Kidney (tissue), 14 donors: ENCODE results near the gene RILPL1. TPM values are rescaled to one million over a fixed set of nuclear protein-coding genes. Genes with fewer than 3 reads are reported as not detected.

ENCODE experiments used
- DNase-seq, 5 donors: peaks; one replicate each; pipeline ENCODE4 v3.0.0-alpha.2; 2013 to 2020
- FAIRE-seq: peaks from 2 replicates; lab custom pipeline; 2012; peaks lifted over from hg19 to GRCh38; lab: Jason Lieb, UNC
- H3K27ac ChIP-seq, 2 donors: one replicate each; pipeline ENCODE4 v1.7.0; 2013; ENCODE audit warnings: low read depth in 2 of 2, low read length in 2 of 2, inconsistent platforms in 1 of 2
- H3K27me3 ChIP-seq: one replicate; pipeline ENCODE4 v1.7.1; 2013; ENCODE audit warnings: low read length, inconsistent platforms; ENCODE audit not compliant: control insufficient read depth, insufficient read depth
- H3K36me3 ChIP-seq, 3 donors: one replicate each; pipeline versions ENCODE4 v1.7.0 to v1.7.1; 2013; ENCODE audit warnings: low read length in 3 of 3, control low read depth in 1 of 3, inconsistent platforms in 1 of 3; ENCODE audit not compliant: insufficient read depth in 3 of 3, control insufficient read depth in 2 of 3
- H3K4me1 ChIP-seq, 3 donors: one replicate each; pipeline versions ENCODE4 v1.7.0 to v1.7.1; 2013; ENCODE audit warnings: low read length in 3 of 3, inconsistent platforms in 1 of 3, low read depth in 1 of 3; ENCODE audit not compliant: control insufficient read depth in 2 of 3, insufficient read depth in 2 of 3
- H3K4me3 ChIP-seq, 3 donors: one replicate each; pipeline versions ENCODE4 v1.7.0 to v1.8.1; 2013; ENCODE audit warnings: low read length in 3 of 3, control low read depth in 1 of 3, inconsistent platforms in 1 of 3
- H3K9ac ChIP-seq, 3 donors: one replicate each; pipeline versions ENCODE4 v1.7.0 to v1.7.1; 2013; ENCODE audit warnings: low read length in 3 of 3, control low read depth in 1 of 3, inconsistent platforms in 1 of 3
- H3K9me3 ChIP-seq, 3 donors: one replicate each; pipeline versions ENCODE4 v1.7.0 to v1.7.1; 2013; ENCODE audit warnings: low read length in 3 of 3, control low read depth in 1 of 3, inconsistent platforms in 1 of 3; ENCODE audit not compliant: control insufficient read depth in 2 of 3, insufficient read depth in 1 of 3
- CTCF ChIP-seq: IDR thresholded peaks from 3 replicates; pipeline ENCODE4 v1.5.1; 2012; ENCODE audit warnings: mild to moderate bottlenecking, moderate library complexity, borderline replicate concordance; ENCODE audit not compliant: insufficient read depth; ENCODE audit errors: extremely low read depth
- intact Hi-C: fragments of 100-400 bp; cut with DNase I; formaldehyde crosslinking; loops from one replicate; pipeline ENCODE4 v1.11.1; 2022
- polyA plus RNA-seq: library from polyadenylated mRNA; stranded (reverse); fragments of 350-450 nt; fragmentation: Illumina TruSeq; extraction: RNeasy Lipid Tissue Mini Kit (QIAGEN cat#74804); gene quantifications from one replicate; pipeline ENCODE4 v1.2.3, GENCODE V29; 2014; ENCODE audit warnings: low read depth, low replicate concordance; ENCODE audit not compliant: insufficient read depth
- total RNA-seq: library from RNA; stranded (reverse); fragmentation: NEBNext Ultra II Directional; extraction: Animal tissue kit (Norgen Biotek cat#: 25700); gene quantifications from one replicate; pipeline ENCODE4 v1.2.1, GENCODE V29; 2021
- donor health status: control.
- donor health status: control.
- donor health status: control.
- donor health status: control.
- donor health status: control.
- donor health status: DM: yes; HTN: yes; CAD: no.
- donor health status: Normal renal cell carcinoma (clear cell type).

RILPL1 gene
- total and polyA plus RNA-seq, 2 donors from 2014 or later = 14.1 to 19.0 TPM

DNA sequence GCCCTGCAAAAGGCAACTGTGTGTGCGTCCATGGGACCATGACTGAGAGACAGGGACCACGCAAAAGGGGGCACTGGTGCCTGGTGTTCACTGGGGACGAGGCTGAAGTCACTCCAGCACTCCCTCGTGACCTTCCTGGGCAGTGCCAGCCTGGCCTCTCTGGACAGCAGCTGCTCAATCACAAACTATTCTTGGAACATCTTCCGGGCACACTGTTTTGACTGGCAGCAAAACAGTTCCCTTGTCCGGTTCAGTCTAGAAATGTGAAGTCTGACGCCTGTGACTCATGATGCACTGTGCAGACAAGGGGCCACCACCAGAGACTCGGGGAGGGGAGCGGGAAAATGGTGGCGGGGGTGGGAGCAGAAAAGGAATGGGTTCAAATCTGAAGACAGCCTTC, 54.8 kb downstream of the RILPL1 start:
- peaks cover 0 to 4% (median 0%) of the 10 kb centered on the region in 3 donors for H3K36me3 ChIP-seq
- FAIRE-seq (no peak), DNase-seq (no peak)
- intact Hi-C loops = no loop called here
- peak overlapping the region; percentile 73 to 78 for H3K27ac ChIP-seq
- H3K4me3 ChIP-seq = peak overlapping the region in 1 of 3 donors; percentile 14
- H3K4me1 ChIP-seq = peaks cover 0 to 18% (median 16%) of the 10 kb centered on the region in 3 donors
- H3K9me3 ChIP-seq = no peaks in the 10 kb centered on the region
- no peak for TF ChIP-seq CTCF
- peak overlapping the region in 1 of 3 donors; percentile 29 for H3K9ac ChIP-seq
- no peaks in the 10 kb centered on the region for H3K27me3 ChIP-seq

DNA sequence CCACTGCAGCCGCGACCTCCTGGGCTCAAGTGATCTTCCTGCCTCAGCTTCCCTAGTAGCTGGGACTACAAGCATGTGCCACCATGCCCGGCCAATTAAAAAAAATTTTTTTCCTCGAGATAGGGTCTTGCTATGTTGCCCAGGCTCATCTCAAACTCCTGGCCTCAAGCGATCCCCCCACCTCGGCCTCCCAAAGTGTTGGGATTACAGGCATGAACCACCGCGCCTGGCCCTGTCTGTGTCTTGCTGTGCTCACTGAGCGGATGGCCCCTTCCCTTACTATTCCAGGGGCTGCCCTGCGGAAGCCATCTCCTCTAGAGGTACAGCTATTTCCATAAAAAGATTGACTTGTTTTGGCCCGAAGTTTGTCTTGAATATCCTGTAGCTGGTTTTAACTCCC, 55.5 kb downstream of the RILPL1 start:
- H3K9me3 ChIP-seq = no peaks in the 10 kb centered on the region
- FAIRE-seq = no peak
- peaks cover 0 to 18% (median 16%) of the 10 kb centered on the region in 3 donors for H3K4me1 ChIP-seq
- intact Hi-C loops = no loop called here
- H3K4me3 ChIP-seq = no peak overlapping the region
- peak overlapping the region in 1 of 2 donors; percentile 57 for H3K27ac ChIP-seq
- DNase-seq = no peak
- no peak overlapping the region for H3K9ac ChIP-seq
- H3K27me3 ChIP-seq = no peaks in the 10 kb centered on the region
- peaks cover 0 to 4% (median under 1%) of the 10 kb centered on the region in 3 donors for H3K36me3 ChIP-seq
- TF ChIP-seq CTCF = no peak

GRCh38 chr12:123475246-123475703, 58.2 kb downstream of the RILPL1 start:
- no peak overlapping the region for H3K9ac ChIP-seq
- H3K27ac ChIP-seq = peak overlapping the region; percentile 36 to 38
- no peaks in the 10 kb centered on the region for H3K27me3 ChIP-seq
- FAIRE-seq (no peak), DNase-seq (peak in 4 of 5 donors; percentile 57 to 85 (median 78))
- no peak overlapping the region for H3K4me3 ChIP-seq
- H3K9me3 ChIP-seq = no peaks in the 10 kb centered on the region
- H3K36me3 ChIP-seq = peaks cover 7 to 17% (median 14%) of the 10 kb centered on the region in 3 donors
- peaks cover 0 to 18% (median 13%) of the 10 kb centered on the region in 3 donors for H3K4me1 ChIP-seq
- intact Hi-C loops = no loop called here
- no peak for TF ChIP-seq CTCF
